ENCODE results near the gene FAM118B.

DNA sequence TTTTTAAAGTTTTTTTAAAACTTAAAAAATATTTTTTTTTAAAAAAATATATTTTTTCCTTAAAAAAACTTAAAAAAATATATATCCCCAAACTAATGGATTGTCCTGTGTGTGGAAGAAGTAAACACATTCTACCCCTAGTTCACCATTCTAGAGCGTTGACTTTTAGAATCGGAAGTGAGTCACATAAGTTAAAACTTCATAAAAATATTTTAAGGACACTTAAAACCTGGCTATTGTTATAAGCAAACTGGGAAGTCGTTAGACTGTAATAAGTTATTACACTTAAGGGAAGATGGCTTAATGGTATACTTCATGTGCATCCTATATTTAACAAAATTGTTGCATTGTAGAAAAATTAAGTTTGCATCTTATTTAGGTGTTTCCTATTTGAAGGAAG lies 21.1 kb downstream of the FAM118B start:
- TF ChIP-seq, protein P1, sequence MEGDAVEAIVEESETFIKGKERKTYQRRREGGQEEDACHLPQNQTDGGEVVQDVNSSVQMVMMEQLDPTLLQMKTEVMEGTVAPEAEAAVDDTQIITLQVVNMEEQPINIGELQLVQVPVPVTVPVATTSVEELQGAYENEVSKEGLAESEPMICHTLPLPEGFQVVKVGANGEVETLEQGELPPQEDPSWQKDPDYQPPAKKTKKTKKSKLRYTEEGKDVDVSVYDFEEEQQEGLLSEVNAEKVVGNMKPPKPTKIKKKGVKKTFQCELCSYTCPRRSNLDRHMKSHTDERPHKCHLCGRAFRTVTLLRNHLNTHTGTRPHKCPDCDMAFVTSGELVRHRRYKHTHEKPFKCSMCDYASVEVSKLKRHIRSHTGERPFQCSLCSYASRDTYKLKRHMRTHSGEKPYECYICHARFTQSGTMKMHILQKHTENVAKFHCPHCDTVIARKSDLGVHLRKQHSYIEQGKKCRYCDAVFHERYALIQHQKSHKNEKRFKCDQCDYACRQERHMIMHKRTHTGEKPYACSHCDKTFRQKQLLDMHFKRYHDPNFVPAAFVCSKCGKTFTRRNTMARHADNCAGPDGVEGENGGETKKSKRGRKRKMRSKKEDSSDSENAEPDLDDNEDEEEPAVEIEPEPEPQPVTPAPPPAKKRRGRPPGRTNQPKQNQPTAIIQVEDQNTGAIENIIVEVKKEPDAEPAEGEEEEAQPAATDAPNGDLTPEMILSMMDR (IDR thresholded peaks at IDR 0.05; ENCODE audit: low read length) = no peak
- TF ChIP-seq EZH2 (IDR thresholded peaks at IDR 0.05; ENCODE audit: borderline replicate concordance, low read length) = no peak
